Activated CD4-positive, alpha-beta T cell treated with anti-CD3 and anti-CD28 coated beads, Interleukin-10, Interleukin-2, amounts not matched to agents 100 ng/mL and 50 ng/mL, durations not matched to agents 16 hours and 8 hours (primary cell): Measurements from ENCODE around the gene USP11.

Source experiments
- DNase-seq: peaks from one replicate; pipeline ENCODE4 v3.0.0-alpha.2; 2020

The USP11 gene

DNA sequence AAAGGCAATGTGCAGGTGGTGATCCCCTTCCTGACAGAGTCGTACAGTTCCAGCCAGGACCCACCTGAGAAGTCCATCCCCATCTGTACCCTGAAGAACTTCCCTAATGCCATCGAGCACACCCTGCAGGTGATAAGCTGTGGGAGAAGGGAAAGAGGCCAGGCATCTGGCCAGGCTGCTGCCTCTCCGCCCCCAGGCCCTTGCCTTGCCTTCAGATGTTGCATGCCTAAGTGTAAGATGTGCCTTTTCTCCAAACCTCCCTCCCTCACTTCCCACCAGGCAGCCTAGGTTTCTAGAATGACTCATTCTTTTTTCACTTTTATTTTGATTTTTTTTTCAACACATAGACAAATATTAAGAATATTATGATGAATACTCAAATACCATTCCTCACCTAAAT, 26.5 kb upstream of the USP11 start:
- DNase-seq, result no peak

DNA sequence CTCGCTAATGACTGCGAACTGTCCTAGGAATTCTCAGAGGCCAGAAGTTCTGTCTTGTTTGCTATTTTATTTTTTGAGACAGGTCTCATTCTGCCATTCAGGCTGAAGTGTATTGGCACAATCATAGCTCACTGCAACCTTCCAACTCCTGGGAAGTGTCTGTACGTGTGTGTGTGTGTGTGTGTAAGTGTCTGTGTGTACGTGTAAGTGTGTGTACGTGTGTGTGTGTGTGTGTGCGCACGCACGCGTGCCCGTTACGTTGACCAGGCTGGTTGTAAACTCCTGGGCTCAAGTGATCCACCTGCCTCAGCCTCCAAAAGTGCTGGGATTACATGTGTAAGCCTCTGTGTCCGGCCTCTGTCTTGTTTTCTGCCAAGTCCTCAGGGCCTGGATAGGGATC, 24.7 kb upstream of the USP11 start:
- no peak for DNase-seq

DNA sequence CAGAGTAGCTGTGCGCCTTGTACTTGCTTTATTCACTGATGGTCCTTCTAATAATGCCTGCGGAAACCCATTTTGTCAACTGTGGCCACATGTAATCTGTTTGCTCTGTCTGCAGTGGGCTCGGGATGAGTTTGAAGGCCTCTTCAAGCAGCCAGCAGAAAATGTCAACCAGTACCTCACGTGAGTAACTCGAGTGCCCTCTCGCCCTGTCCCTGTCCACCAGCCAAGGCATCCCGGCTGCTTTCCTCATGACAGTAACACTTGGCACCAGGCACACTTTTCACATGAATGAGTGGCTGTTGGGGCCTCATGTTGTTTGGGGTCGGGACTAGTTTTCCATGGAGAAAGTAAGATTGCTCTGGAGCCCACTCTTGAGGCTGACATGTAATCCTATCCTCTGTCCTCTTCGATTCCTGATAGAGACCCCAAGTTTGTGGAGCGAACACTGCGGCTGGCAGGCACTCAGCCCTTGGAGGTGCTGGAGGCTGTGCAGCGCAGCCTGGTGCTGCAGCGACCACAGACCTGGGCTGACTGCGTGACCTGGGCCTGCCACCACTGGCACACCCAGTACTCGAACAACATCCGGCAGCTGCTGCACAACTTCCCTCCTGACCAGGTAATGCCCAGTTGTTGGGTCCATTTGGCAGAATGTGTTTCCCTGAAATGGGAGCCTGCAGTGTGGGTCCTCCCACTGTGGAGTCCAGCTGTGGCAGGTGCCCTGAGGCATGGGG, 23.1 kb upstream of the USP11 start:
- DNase-seq, result no peak

DNA sequence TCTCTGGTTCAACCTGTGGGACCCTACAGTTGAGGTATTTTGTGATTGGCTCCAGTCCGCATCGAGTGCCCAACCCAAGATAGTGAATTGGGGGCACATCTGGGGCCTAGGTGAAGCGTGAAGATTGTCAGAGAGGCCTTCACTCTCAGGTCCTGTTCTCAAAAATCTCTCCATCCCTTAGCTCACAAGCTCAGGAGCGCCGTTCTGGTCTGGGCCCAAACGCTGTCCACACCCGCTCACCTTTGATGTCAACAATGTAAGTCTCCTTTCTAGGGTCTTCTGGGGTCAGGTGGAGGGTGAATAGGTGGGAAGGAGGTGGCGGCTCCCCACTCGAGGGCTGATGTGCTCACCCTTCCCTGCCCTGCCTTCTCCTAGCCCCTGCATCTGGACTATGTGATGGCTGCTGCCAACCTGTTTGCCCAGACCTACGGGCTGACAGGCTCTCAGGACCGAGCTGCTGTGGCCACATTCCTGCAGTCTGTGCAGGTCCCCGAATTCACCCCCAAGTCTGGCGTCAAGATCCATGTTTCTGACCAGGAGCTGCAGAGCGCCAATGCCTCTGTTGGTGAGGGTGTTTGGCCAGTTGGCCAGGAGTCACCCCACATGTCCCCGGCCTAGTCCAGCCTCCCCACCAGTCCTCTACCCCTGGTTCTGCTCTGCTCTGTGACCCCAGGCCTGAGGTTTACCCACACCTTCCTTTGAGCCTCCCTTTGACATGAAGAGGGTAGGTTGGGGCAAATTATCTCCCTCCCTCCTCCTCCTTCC, 22.0 kb upstream of the USP11 start:
- DNase-seq, result no peak

DNA sequence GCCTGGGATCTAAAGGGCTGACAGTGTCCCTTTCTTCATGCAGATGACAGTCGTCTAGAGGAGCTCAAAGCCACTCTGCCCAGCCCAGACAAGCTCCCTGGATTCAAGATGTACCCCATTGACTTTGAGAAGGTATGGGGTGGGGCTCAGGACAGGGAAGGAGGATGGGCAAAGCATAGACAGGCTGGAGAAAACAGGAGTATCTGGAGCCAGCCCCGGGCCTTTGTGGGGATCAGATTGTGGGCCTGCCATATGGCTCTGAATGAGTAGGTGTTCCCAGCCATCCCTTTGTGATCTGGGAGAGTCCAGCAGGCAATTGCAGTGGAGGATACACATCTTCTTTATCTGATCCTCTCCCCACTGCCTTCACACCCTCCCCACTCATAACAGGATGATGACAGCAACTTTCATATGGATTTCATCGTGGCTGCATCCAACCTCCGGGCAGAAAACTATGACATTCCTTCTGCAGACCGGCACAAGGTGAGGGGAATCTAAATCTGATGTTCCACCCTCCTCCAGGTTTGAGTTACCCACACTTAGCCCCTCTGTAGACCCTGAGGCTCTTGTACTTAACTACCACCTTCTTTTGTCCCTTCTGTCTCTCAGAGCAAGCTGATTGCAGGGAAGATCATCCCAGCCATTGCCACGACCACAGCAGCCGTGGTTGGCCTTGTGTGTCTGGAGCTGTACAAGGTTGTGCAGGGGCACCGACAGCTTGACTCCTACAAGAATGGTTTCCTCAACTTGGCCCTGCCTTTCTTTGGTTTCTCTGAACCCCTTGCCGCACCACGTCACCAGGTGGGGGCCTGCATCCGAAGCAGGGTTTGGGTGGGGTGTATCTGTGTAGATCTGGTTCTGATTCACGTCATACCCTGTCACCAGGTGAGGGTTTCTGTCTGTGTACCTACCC, 20.2 kb upstream of the USP11 start:
- no peak for DNase-seq

DNA sequence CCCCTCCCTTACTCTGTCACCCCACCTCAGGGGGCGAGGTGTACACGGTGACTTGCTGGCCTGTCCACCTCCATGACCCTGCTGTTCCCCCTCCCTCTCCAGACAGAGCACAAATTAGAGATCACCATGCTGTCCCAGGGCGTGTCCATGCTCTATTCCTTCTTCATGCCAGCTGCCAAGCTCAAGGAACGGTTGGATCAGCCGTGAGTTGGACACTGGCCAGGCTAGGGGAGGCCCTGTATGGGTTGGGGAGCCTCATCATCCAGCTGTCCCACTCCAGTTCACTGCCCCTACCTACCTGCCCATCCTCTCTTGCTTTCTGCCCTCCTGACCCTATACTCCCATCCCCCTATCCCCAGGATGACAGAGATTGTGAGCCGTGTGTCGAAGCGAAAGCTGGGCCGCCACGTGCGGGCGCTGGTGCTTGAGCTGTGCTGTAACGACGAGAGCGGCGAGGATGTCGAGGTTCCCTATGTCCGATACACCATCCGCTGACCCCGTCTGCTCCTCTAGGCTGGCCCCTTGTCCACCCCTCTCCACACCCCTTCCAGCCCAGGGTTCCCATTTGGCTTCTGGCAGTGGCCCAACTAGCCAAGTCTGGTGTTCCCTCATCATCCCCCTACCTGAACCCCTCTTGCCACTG, 18.3 kb upstream of the USP11 start:
- no peak for DNase-seq

DNA sequence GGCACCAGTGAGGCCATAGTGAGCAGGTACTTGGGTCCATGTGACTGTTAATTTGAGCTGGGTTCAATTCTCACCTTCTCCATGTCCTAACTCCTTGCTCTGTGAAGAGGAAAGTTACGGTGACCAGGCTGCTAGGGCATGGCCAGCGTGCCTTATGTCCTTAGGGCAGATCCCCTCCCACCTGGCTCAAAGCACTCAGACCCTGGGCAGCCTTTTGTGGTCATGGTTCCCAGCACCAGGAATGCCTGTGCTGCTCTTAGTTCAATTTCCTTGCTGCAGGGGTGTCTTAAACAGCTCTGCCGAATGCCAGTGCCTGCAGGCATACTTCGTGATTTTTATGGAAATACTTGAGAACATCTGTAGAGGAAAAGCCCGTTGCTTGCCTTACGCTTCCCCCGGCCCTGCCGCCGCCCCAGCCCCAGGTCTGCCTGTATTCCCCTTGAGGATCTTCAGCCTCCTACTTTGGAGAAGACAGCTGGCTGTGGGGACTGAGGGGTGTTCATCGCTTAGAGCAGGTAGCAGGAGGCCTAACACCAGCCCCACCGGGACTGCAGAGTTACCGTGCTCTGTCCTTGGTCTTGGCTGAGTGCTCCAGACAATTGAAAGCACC, 17.4 kb upstream of the USP11 start:
- DNase-seq, result no peak

DNA sequence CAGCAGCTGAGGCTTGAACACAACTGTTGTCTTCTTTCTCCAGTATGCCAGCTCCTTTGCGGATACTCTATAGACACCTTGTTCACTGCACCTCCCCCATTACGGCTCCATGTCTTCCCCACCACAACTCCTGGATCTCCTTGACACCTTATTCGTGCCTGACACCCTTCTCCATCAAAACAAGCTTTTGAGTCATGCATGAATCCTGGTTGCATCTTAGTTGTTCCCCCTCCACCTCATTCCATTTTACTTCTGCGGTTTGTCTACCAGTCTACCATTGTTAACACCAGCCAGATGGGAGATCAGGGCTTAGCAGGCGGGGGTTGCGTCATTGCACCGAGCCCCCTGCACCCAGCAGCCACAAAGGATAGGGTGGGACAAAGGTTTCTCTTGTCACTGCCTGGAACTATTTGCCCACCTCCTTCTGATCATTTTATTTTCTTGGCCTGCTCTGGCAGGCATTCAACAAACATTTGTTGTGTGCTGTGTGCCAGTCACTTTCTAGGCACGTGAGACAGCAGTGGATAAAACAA, 16.4 kb upstream of the USP11 start:
- DNase-seq, result no peak

DNA sequence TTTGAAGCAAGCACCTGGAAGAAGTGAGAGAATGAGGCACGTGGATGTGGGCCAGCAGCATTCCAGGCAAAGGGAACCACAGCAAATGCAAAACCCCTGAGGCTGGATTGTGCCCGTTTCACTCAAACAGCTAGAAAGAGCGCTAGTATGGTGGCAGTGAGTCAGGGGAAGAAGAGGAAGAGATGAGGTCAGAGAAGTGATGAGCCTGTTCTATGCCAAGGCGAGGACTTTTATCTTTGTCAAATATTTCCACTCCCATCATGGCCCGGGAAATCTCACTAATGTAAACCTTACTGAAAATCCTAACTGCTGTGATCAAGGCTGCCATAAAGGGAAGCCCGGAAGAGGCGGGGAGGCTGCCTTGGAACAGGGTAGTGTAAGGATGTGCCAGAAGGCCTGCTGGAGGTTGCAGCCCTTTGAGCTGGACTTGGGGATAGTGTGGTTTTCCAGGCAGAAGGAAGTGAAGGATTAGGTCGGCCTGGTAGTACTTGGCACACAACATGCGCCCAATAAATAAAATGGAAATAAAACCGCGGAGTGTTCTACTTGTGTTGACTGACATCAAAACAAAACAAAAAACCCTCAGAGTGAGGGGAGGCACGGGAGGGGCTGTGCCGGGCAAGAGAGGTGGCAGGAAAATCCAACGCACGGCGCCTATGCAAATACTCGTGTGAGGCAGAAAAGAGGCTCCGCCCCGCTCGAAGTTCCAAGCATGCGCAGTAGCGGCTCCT, 15.5 kb upstream of the USP11 start:
- DNase-seq, result peak; percentile 30

DNA sequence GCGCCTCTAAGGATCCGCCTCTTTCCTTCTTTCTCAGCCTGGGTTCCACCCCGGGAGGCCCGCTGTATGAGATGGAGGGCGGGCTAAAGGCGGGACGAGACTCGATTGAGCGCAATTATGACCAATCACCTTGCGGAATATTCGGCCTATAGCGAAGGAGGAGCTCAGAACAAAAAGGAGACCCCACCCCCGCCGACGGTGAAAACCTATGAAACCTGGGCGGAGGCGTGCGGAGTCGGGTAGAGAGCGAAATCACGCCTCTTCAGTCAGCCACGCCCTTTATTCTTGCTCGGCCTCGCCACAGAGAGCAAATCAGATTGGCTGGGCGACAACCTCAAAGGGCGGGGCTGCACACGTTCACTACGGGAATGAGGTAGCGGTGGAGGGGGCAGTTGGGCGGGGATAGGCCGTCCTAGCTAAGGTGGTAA, 14.9 kb upstream of the USP11 start:
- peak; percentile 99 for DNase-seq

DNA sequence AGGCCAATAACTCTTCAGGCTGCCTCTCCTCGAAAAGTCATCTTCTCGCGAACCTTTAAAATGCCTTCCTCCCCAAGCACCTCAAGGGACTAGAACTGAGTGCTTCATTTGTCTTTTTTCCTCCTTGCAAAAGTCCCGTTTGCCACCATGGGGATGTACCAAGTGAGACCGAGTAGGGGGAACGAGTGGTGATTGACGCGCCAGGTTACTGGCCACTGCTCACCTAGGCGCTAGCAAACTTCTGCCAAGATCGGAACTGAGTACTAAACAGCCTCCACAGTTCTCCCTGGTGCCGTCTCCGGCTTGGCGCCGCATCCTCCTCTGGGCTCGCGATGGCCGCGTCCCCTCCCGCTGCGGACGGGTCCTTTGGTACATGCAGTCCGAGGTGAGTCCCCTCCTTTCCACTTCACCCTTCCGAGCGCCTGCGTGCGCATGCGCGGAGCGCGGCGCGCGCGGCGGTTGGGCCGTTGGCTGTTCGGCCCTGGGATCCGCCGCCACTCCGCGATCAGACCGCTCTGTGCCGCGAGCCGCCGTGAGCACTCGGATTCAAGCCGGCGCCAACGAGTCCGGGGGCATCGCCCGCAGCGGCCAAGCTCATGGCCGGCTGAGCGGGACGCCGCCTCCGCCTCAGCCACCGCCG, 14.4 kb upstream of the USP11 start, which contains the start of gene CDK16:
TSS of gene CDK16 (plus strand) at position 402 of the 640 bp plus-strand sequence. CDS start 4,877 bp downstream, outside the sequence.
- DNase-seq, result peak; percentile 91

DNA sequence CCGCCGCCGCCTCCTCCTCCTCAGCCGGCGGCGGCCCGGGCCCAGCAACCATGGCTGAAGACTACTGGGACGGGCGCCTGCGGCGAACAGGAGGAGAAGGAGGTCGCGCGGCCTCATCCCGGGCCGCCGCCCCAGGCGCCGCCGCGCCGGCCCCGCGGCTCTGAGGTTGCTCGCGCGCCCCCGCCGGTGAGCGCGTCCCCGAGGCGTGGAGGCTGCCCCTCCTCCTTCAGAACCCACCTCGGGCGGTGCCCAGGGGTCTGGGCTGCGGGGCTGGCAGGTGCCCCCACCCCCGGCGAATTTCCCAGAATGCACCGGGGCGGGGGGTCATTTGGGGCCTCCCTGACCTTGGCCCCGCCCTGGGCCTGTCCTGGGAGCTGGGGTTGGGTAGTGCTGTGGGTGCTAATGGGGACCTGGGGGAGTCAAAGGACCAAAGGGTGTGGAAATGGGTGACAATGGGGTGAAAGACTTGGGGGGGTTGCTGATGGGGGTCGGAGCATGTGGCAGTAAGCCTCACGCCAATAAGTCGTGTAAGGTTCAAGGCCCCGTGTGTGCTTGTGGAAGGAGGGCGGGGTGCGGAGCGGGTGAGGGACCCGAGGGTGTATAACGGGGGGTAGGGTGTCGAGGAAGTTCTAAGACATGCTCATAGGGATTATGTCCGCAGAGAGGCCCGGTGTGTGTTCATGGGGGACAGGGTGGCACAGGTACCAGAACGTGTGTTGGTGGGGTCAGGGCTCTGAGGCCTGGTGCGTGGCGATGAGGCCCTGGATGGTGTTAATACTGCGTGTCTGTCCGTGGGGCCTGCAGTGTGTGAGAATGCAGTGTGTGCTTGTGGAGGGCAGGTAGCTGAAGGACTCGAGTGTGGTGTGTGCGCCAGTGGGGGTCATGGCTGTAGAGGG, 13.6 kb upstream of the USP11 start:
- peak; percentile 65 for DNase-seq

DNA sequence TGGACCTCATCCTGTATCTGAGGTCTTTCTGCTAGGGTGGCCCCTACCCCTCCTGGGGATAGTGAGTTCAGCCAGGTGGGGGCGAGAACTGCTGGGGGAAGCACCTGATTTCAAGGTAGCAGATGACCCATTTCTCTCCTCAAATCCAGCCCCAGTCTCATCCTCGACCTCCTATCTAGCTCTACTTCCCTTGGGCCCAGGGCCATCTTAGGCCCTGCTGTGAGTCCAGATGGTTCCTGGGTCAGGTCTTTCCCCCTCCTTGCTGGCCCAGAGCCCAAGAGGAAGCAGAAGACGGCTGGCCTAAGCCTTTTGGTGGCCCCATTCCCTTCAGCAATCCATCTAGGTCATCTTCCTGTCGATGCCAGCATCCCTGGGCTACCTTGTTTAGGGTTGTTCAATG, 11.1 kb upstream of the USP11 start:
- no peak for DNase-seq

DNA sequence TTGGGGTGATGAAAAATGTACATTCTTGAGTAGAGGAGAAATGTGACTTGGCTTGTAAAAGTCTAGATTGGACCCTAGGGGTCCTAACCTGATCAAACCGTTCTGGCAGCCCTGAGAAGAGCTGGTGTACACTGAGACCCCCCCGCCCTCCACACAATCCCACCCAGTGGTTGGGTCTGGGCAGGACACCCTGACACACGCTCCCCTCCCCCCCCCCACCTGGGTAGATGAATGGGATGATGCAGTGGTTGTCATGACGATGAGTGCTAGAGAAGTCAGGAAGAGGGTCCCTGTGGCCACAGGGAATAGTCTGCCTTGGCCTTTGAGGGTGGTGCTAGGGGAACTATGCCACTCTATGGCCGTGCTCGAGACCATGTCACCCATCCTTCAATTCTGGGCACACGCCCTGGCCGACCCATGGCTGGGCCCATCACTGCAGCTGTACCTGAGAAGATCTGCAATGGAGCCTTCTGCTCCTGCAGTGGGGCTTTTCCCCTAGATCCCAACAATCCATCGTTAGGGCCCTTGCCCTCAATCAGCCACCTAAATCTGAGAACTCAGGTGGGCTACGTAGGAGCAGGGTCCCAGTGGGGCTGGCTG, 10.0 kb upstream of the USP11 start:
- DNase-seq, result no peak

DNA sequence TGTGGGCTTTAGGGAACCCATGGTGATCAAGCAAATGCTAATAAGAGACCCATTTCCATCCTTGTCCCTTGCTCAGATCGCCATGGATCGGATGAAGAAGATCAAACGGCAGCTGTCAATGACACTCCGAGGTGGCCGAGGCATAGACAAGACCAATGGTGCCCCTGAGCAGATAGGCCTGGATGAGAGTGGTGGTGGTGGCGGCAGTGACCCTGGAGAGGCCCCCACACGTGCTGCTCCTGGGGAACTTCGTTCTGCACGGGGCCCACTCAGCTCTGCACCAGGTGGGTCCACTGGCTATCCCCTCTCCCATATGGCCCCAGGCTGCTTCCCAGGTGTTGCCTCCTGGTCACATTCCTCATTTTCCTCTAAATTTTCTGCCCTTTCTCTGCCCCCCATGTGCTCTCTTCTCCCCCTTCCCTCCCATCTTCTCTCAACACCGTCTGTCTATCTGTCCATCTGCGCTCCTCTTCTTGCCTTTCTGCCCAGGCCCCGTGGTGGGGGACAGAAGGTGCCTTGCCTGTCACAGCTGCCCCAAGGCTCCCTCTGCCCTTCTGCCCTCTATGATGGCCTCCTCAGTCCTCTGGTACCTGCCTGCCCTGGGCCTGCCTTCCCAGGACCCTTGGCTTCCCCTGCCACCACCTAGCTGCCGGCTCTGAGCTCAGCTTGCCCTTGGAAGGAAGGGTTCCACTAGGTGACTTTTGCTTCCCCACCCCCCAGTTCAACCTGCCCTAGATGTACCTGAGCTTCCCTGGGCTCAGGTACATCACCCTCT, 9.1 kb upstream of the USP11 start:
- DNase-seq, result no peak

DNA sequence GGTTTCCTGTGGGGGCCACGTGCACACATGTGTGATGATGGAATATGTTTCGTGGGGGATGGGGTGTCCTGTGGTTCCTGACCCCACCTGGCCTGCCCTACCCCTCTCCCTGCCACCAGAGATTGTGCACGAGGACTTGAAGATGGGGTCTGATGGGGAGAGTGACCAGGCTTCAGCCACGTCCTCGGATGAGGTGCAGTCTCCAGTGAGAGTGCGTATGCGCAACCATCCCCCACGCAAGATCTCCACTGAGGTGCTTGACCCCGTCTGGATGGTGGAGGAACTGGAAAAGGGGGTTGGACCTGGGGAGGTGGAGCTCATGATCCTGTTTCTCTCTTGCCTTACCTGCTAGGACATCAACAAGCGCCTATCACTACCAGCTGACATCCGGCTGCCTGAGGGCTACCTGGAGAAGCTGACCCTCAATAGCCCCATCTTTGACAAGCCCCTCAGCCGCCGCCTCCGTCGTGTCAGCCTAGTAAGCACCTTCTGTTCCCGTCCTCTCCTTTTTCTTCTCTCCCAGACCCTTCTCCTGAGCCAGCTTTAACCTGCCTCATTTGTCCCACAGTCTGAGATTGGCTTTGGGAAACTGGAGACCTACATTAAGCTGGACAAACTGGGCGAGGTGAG, 8.4 kb upstream of the USP11 start:
- DNase-seq, result no peak

DNA sequence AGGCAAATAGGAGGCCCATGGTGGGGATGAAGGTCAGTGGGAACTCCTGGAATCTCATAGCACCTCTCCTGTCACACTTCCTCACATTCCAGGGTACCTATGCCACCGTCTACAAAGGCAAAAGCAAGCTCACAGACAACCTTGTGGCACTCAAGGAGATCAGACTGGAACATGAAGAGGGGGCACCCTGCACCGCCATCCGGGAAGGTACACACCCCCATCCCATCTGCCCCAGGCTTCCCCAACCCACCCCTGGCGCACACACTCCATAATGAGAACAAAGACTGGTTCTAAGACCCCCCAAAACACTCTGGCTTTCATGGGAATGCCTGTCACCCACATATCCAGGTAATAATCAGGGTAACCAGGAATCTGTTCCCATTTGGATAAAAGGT, 7.9 kb upstream of the USP11 start:
- DNase-seq, result no peak

DNA sequence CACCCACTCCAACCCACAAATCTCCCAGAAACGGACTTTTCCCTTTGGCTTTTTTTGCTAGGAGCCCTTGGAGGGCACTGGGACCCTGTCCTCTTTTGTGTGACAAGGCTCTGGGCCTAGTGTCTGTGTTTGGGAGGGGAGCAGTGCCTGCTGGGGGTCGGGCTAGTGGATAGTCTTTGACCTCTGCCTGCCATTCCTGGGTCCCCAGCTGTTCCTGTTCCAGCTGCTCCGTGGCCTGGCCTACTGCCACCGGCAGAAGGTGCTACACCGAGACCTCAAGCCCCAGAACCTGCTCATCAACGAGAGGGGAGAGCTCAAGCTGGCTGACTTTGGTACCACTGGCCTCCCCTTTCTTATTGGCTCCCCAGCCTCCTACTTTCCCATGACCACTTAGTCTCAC, 6.7 kb upstream of the USP11 start:
- DNase-seq, result no peak
